MV-4-11 (cell line): ENCODE data around the gene GAA.

Experiments
- DNase-seq: peaks from one replicate; lab custom pipeline; 2025; lab: John Stamatoyannopoulos, UW

The GAA gene

DNA sequence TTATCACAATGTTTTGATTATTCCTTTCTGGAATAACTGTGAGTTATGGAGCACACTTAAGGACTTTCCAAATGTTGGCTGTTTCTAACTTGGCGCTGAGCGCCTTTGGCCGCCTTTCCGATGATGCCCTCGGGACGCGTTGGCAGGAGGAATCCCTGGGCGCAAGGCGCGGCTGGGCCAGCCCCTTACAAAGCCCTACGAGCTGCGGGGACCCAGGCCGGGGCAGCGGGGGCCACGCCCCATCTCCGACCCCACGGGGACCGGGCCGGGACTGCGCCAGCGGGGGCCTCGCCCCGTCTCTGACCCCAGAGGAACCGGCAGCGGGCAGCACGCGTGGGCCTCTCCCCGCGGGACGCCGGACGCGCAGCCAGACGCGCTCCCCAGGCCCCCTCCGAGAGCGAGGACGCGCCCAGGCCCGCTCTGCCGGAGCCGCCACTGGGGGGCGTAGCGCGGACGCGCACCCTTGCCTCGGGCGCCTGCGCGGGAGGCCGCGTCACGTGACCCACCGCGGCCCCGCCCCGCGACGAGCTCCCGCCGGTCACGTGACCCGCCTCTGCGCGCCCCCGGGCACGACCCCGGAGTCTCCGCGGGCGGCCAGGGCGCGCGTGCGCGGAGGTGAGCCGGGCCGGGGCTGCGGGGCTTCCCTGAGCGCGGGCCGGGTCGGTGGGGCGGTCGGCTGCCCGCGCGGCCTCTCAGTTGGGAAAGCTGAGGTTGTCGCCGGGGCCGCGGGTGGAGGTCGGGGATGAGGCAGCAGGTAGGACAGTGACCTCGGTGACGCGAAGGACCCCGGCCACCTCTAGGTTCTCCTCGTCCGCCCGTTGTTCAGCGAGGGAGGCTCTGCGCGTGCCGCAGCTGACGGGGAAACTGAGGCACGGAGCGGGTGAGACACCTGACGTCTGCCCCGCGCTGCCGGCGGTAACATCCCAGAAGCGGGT, at the start of gene GAA:
TSS of gene GAA (plus strand) at position 571 of the 935 bp plus-strand sequence. CDS start 3,006 bp downstream, outside the sequence.
- peak; percentile 62 for DNase-seq

DNA sequence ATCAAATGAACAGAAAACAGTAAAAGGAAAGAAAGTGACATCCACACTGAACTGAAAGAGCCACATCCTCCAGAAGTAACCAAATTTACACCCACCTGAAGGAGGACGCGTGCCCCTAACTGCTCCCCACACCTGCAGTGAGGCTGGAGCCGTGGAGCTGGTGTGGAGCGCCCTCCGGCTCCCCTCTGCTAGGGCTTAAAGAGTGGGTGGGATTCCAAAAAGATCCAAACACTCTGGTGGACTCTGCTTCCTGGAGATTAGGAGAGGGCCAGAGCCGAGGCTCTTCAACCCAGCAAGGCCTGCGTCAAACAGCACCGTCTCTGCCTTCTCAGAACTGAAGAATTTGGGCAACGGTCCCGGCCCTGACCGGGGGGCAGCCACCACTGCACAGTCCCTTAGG, 49.7 kb upstream of the GAA start:
- no peak for DNase-seq

DNA sequence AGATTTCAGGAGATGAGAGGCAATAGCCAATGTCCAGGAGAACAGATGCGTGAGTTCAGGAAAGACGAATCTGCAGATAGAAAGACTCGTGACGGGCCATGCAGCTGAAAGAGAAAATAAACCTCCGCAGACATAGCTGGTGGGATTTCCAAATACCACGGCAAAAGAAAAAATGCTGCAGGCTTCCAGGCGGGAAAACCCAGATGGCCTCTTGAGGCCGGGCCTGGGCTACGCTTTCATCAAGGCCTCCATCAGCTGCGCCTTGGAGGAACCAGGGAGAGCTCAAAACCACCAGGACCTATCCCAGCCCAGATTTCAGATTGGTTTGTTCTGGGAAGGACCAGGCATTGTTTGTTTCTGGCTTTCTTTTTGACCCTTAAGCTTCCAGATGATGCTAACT, 48.3 kb upstream of the GAA start:
- no peak for DNase-seq

DNA sequence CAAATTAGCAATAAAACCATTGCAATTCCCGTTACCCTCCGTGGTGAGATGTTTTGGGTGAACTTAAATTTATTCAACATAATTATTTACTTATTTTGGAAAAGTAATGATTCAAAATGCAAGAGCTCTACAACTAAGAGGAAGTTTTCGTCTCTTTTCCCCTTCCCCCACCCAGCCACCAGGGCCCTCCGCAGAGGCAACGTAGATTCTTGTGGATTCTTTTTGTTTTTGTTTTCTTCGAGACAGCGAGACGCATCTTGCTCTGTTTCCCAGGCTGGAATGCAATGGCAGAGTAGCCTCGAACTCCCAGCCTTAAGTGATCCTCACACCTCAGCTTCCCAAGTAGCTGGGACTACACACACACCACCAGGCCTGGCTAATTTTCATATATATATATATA, 45.8 kb upstream of the GAA start:
- DNase-seq, result no peak

DNA sequence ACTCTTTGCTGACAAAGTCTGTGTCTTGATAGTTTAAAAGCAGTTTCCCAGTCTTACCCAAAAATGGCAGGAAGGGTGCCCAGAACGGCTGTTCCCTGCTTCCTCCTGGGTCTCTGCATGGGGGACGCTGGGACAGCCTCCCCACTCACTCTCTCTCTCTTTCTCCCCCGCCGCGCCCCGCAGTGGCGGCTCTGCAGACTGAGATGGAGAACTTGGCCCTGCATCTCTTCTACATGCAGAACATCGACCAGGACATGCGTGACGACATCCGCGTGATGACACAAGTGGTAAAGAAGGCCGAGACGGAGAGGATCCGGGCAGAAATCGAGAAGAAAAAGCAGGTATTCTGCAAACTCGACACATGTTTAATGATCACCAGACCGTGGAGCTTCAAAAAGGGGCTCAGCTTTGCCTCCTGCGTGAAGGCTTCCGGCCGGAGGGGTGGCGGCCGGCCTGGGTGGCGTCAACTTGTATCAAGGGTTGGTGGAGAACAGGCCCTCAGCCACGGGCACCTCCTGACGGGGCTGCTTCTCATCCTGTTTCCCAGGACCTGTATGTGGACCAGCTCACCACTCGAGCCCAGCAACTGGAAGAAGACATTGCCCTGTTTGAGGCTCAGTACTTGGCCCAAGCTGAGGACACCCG, 42.9 kb upstream of the GAA start:
- no peak for DNase-seq

DNA sequence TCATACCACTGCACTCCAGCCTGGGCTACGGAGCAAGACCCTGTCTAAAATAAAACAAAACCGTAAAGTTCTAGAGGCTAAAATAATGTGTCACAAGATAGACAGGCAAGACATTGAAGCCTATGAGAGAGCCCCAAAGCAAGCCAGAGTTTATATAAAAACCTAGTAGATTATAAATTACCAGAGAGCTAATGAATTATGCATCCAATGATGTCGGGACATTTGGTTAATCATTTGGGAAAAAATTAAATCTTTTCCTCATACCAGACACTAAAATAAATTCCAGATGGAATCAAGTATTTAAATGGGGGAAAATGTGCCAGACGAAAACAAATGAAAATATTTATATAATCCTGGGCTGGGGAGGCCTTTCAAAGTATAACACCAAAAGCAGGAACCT, 40.7 kb upstream of the GAA start:
- DNase-seq, result no peak

DNA sequence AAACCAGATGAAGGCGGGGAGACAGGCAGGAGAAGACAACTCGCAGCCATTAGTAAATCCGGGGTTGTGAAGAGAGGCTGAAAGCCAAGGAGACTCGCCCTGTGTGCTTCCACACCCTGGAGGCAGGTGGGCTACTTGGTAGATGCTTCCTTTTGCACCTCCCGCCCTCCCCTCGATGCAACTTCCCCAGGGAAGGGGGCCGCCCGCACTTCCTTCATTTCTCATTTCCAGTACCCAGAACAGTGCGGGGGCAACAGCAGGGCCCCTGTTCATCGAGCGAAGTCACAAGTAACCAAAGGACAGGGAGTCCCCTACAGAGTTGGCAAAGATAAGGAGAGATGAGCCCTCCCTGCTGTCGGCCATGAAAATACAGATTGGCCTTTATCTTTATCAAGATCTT, 40.0 kb upstream of the GAA start:
- DNase-seq, result no peak

DNA sequence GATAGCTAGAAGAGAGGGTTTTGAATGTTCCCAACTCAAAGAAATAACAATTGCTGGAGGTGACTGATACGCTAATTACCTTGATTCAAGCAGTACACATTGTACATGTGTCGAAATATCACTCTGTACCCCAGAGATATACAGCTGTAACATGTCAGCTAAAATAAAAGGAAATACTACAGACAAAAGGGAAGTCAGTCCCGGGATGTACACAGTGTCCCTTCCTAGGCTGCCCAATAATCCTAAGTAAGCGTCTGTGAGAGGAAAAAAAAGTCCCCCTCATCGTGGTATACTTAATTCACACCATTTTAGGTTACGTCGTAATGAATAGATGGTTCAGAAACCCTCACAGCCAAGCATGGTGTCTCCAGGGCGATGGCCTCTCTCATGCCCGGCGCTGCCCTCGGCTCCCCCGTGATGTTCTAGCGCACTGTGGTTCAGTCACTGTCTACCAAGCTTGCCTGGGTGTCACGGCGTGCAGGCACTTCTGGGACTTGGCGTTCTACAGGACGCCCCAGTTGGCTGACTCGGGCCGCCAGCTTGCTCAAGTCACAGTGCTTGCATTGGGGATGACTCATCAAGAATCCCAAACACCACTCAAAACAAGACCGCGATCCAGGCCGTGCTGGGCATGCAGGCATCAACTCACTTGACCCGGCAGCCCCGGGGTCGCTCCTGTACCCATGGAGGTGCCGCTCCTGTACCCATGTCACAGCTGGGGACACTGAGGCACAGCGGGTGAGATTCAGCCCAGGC, 37.4 kb upstream of the GAA start:
- DNase-seq, result peak; percentile 78

DNA sequence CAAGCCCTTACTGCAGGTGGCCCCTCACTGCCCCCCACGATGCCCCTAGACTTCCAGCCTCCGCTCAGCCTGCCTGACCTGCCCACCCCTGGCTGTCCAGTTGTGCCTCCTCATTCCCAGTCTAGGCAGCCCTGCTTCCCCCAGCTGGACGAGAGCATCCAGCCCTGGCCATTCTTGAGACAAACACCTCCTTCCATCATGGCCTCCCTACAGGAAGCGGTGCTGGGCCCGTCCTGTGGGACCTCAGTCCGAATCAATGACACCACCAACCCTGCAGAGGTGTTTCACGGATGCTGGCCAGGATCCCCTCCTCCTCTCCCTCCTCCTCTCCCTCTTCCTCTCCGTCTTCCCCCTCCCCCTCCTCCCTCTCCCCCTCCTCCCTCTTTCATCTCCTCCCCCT, 36.7 kb upstream of the GAA start:
- DNase-seq, result no peak

DNA sequence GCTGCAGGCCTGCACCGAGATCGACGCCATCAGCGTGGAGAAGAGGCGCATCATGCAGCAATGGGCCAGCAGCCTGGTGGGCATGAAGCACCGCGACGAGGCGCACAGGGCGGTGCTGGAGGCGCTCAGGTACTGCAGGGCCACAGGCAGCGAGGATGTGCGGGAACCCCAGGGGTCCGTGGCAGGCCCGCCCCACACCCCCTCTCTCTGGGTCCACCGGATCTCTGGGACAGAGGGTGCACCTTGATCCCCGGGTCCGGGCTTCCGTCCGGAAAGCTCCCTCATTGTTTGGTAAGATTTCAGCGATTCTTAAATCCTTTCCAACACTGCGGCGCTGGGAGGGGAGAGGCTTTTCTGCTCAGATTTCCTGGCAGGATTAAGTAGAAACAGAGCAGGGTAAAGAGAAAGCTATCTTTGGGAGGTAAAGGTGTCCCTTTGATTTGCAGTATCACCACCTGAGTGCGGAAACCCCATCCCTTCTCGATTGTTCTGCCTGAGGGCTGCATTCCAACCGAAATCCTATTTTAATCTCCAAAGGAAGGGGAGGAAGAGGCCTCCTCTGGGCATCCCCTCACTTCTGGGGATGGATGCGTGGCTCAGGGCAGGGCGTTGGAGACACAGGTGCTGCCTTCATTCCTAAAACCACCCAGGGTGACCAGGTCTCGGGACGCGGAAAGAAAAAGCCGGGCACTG, 35.8 kb upstream of the GAA start:
- no peak for DNase-seq

DNA sequence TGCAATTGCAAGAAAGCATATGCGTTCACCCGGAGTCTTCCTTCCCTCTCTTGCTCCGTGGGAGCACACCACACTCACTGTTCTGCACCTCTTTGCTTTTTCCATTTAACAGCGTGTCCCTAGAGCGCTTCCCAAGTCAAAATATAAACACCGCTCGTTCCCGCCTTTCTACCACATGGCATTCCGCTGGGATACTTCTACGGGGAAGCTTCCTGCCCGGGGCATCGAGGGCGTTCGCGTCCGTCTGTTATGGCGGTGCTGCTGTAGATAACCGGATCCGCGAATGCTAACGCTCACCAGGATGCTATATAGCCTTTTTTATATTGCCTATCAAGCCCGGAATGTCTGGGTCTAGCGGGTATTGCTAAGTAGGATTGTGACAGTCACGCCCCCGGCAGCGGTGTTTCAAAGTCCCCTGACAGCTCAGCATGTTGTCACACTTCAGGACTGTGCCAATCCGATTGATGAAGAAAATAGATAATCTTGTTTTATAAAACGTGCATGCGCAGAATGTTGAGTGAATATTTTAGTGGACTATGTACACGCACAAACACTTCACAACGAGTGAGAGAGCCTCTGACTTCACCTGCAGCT, 33.9 kb upstream of the GAA start:
- DNase-seq, result no peak

DNA sequence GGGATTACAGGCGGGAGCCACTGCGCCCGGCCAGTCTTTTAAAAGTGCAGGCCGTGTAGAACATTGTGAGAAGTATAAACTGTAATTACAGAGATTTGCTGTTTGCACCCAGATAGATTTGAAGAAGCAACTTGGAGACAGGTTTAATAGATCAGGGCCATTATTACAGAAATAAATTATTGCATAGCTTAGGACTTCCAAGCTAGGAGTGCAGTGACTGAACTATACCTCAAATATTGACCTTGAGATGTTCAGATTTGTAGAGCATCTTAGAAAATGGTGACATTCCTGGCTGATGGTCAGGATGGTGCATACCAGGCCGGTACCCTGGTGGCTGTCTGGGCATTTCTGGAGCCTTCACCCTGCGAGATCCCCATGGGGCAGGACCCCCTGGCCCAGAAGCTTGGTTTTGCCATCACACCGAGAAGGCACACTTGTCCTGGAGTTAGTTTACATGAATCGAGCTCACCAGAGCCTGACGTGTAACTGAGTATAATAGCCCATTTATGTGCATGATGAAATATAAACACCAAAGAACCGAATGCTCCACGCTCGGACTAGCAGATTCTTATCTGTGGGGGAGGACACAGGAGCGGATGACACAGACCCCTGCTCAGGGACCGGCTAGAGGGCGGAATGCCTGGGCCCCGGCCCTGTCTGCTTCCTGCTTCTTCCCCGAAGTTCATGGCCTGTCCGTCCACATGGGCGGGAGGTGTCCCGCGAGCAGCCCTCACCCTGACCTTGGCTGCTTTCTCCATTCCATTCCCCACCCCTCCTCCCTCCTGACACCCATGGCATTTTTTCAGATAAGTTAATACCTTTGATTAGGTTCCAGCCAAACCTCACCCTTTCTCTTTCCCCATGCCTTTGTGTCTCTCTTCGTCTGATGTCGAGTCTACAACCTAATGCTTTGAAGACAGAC, 32.8 kb upstream of the GAA start:
- DNase-seq, result no peak

DNA sequence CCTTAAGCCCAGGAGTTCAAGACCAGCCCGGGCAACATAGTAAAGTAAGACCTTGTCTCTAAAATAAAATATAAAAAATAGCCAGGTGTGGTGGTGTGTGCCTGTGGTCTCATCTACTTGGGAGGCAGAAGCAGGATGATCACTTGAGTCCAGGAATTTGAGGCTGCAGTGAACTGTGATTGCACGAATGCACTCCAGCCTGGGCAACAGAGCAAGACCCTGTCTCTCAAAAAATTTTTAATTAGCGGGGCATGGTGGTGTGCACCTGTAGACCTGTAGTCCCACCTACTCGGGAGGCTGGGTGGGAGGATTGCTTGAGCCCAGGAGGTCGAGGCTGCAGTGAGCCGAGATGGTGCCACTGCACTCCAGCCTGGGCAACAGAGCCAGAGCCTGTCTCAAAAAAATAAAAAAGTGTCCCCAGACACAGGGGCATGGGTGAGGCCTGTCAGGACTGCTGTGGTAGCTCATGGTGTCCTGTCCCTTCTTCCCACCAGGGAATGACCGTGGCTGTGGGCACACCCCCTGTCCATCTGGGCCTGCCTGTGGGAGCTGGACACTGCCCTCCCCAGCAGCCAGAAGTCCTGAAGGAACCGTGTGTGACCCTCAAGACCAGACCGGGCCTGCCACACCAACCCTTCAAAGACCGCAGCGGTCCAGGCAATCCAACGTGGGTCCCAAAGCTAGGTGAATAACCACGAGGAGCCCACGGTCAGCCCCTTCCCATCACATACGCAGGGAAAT, 30.8 kb upstream of the GAA start:
- DNase-seq, result no peak

DNA sequence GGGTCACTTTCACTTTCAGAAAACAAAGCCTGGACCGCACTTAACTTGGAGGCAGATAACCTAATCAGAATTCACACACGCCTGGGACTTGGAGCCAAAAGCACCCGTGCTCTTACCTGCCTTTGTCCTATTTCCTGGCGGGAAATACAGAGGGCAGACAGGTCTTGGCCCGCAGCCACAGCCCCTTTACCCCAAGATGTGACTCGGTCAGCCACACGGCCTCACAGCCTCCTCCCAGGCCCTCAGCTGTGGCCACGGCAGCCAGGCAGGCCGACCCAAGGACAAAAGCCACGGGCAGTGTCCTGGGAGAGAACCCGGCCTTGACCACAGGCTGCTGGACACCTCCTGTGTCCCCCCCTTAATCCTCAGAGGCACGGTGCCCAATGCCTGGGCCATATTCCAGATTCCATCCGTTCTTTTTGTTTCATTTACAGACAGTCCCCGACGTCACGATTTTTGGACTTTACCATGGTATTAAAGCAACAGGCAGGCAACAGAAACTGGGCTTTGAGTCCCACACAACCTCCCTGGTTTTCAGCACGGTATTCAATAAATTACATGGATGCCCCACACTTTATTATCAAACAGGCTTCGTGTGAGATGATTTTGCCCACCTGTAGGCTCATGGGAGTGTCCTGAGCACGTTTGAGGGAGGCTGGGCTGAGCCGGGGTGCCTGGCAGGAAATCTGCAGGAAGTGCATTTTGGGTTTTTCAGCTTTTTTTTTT, 30.1 kb upstream of the GAA start:
- no peak for DNase-seq

DNA sequence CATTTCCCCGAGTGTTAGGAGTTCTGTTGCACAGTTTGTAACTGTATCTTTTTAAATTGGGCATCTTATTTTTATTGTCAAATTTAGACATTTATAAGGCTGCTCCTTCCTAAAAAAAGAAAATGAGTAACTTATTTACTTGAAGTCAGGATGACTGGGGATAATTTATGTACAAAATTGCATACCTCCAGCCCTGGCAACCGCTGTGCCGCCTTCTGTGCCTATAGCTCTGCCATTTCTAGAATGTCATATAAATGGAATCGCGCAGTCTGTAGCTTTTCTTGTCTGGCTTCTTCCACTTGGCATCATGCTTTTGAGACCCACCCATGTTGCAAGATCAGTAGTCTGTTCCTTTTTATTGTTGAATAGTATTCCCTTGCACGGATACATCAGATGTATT, 29.0 kb upstream of the GAA start:
- DNase-seq, result no peak

DNA sequence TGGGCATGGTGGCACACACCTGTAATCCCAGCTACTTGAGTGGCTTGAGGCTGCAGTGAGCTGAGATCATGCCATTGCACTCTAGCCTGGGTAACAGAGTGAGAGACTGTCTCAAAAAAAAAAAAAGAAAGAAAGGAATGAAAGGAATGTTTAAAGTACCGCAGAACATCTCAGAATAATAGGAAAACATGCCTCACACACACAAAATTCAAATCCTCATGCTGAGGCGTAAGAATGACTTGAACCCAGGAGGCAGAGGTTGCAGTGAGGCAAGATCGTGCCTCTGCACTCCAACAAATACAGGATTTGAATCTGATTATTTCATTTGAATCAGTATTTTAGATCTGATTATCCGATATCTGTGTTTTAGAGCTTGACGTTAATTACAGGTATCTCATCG, 21.3 kb upstream of the GAA start:
- no peak for DNase-seq

DNA sequence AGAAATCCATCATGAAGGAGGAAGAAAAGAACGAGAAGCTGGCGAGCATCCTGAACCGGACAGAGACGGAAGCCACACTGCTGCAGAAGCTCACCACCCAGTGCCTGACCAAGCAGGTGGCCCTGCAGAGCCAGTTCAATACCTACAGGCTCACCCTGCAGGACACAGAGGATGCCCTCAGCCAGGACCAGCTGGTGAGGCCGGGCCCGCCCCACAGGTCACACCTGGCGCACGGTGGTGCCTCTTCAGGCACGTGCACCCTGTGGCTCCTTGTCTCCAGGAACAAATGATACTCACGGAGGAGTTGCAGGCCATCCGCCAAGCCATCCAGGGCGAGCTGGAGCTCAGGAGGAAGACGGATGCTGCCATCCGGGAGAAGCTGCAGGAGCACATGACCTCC, 19.8 kb upstream of the GAA start:
- no peak for DNase-seq

DNA sequence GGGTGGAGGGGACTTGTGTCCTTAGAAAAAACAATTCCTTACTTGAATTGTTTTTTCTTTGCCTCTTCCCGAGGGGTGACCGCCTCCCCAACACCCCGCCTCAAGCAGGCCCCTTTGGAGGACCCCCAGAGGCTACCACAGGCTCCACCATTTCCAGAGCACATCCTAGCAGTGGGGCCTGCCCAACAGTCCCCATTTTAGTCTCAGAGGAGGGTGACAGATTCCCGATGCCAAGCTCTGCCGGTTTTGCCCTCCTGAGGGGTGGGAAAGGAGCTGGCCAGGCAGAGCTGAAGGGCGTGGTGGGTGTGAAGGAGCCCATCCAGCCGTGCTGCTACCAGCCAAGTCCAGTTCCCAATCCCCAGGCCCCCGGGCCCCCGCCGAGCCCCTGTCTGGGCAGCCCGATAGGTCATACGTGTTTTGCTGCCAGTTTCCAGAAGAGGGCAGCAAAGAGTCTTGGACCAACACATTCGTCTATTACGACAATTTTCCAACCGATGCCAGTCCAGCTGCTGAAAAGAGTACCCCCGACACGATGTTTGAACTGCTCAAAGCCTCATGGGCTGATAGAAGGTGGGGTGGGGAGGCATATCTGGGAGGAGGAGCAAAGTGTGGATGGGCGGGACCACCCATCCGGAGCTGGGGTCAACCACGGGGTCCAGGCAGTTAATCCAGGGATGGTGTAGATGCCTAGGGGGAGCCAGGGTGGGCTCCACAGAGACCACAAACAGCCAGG, 18.8 kb upstream of the GAA start:
- DNase-seq, result peak; percentile 74
